Esophagus squamous epithelium (tissue), 5 donors: Measurements from ENCODE around the gene HAO2. TPM values are rescaled to one million over a fixed set of nuclear protein-coding genes. Genes with fewer than 3 reads are reported as not detected.

ENCODE experiments used
- DNase-seq: peaks from one replicate; lab custom pipeline; 2025; lab: John Stamatoyannopoulos, UW
- H3K27ac ChIP-seq, 4 donors: fragments of 200-600 bp; sonication (generic); one replicate each; pipeline ENCODE4 v1.5.1; 2016 to 2019; ENCODE audit warnings: mild to moderate bottlenecking in 1 of 4
- H3K27me3 ChIP-seq, 4 donors: fragments of 200-600 bp; sonication (generic); 1 replicate in 3 of 4; 2 replicates in 1 of 4; pipeline versions ENCODE4 v1.5.1 to v1.6.0; 2017 to 2021; ENCODE audit warnings: antibody characterized with exemption in 1 of 4
- H3K36me3 ChIP-seq, 3 donors: fragments of 200-600 bp; sonication (generic); one replicate each; pipeline ENCODE4 v1.5.1; 2016 to 2019
- H3K4me1 ChIP-seq, 3 donors: fragments of 200-600 bp; sonication (generic); one replicate each; pipeline ENCODE4 v1.5.1; 2017 to 2019
- H3K4me3 ChIP-seq, 4 donors: fragments of 200-600 bp; sonication (generic); 1 replicate in 3 of 4; 2 replicates in 1 of 4; pipeline ENCODE4 v1.5.1; 2016 to 2019; ENCODE audit warnings: mild to moderate bottlenecking in 2 of 4, moderate library complexity in 1 of 4
- H3K9me3 ChIP-seq, 3 donors: fragments of 200-600 bp; sonication (generic); one replicate each; pipeline ENCODE4 v1.5.1; 2016 to 2019
- CTCF ChIP-seq, 6 experiments: fragments of 450-650 bp in 4 of 6; fragments of 200-600 bp in 2 of 6; sonication (generic) in 2 of 6; IDR thresholded peaks; one replicate each; pipeline ENCODE4 v1.5.1; 2016 to 2019; ENCODE audit warnings: antibody characterized with exemption in 6 of 6, mild to moderate bottlenecking in 4 of 6, moderate library complexity in 4 of 6
- POLR2A ChIP-seq, 4 donors: fragments of 450-650 bp; IDR thresholded peaks; one replicate each; pipeline ENCODE4 v1.6.1; 2017; ENCODE audit warnings: antibody characterized with exemption in 4 of 4, mild to moderate bottlenecking in 4 of 4, moderate library complexity in 3 of 4
- WGBS, 2 donors: methylation state at CpG; one replicate each; pipeline ENCODE4 v1.1.5; 2018; 5-methylcytosine and 5-hydroxymethylcytosine counted together
- intact Hi-C: fragments of 100-400 bp; cut with DNase I; formaldehyde crosslinking; loops from one replicate; pipeline ENCODE4 v1.15.0; 2022
- total RNA-seq, 4 donors: library from RNA; depleted of rRNA; stranded (reverse); fragments of >200 nt; gene quantifications; one replicate each; pipeline ENCODE4 v1.1.0, GENCODE V29; 2016
- donor health status: DM: yes; HTN: yes; CAD: no.

The HAO2 gene
- total RNA-seq, 4 donors from 2014 or later: not detected

GRCh38 chr1:119379117-119379516 is 10.5 kb downstream of the HAO2 start:
- Histone ChIP-seq H3K27ac (no peak overlapping the region), H3K9me3 (no peaks in the 10 kb centered on the region), H3K27me3 (no peaks in the 10 kb centered on the region), H3K36me3 (no peaks in the 10 kb centered on the region), H3K4me1 (no peaks in the 10 kb centered on the region), H3K4me3 (no peak overlapping the region)
- intact Hi-C loops: no loop called here
- DNase-seq: no peak
- TF ChIP-seq CTCF (IDR thresholded peaks at IDR 0.05): no peak
- WGBS, 2 donors: 82 to 100% methylated on average over 1 of the region's 1 CpG

GRCh38 chr1:119380304-119380703 is 11.7 kb downstream of the HAO2 start:
- DNase-seq: no peak

GRCh38 chr1:119380983-119381662 is 12.5 kb downstream of the HAO2 start:
- Histone ChIP-seq H3K36me3 (no peaks in the 10 kb centered on the region), H3K9me3 (no peaks in the 10 kb centered on the region), H3K4me1 (no peaks in the 10 kb centered on the region), H3K27ac (no peak overlapping the region), H3K27me3 (no peaks in the 10 kb centered on the region), H3K4me3 (no peak overlapping the region)
- WGBS, 2 donors: 85 to 89% methylated on average over 5 of the region's 5 CpGs
- TF ChIP-seq CTCF (IDR thresholded peaks at IDR 0.05) (no peak), POLR2A (IDR thresholded peaks at IDR 0.05) (no peak)
- intact Hi-C loops: no loop called here
- DNase-seq: no peak

More at GRCh38 chr1:119380304-119380703, 11.7 kb downstream of the HAO2 start:
- Histone ChIP-seq H3K4me3 (no peak overlapping the region), H3K4me1 (no peaks in the 10 kb centered on the region), H3K36me3 (no peaks in the 10 kb centered on the region), H3K9me3 (no peaks in the 10 kb centered on the region), H3K27ac (no peak overlapping the region), H3K27me3 (no peaks in the 10 kb centered on the region)
- no peak for TF ChIP-seq CTCF (IDR thresholded peaks at IDR 0.05)
- TF ChIP-seq POLR2A (IDR thresholded peaks at IDR 0.05): no peak
- intact Hi-C loops: no loop called here
- WGBS, 2 donors: 75 to 81% methylated on average over 2 of the region's 2 CpGs

- no peaks in the 10 kb centered on the region for H3K4me1 ChIP-seq
- no peak overlapping the region for H3K27ac ChIP-seq
- DNase-seq: no peak
- H3K4me3 ChIP-seq: no peak overlapping the region
- intact Hi-C loops: no loop called here
- H3K9me3 ChIP-seq: no peaks in the 10 kb centered on the region
- TF ChIP-seq POLR2A (IDR thresholded peaks at IDR 0.05): no peak
- 67 to 92% methylated on average over 1 to 4 of the region's 4 CpGs for WGBS, 2 donors
- H3K27me3 ChIP-seq: no peaks in the 10 kb centered on the region
- no peaks in the 10 kb centered on the region for H3K36me3 ChIP-seq
Observed at GRCh38 chr1:119384591-119384990, 16.0 kb downstream of the HAO2 start.

GRCh38 chr1:119385650-119386049 is 17.1 kb downstream of the HAO2 start:
- Histone ChIP-seq H3K9me3 (no peaks in the 10 kb centered on the region), H3K4me3 (no peak overlapping the region), H3K36me3 (no peaks in the 10 kb centered on the region), H3K27ac (no peak overlapping the region), H3K27me3 (no peaks in the 10 kb centered on the region), H3K4me1 (no peaks in the 10 kb centered on the region)
- DNase-seq: no peak
- intact Hi-C loops: no loop called here
- TF ChIP-seq CTCF (IDR thresholded peaks at IDR 0.05): no peak
- no peak for TF ChIP-seq POLR2A (IDR thresholded peaks at IDR 0.05)
- 73 to 92% methylated on average over 1 of the region's 1 CpG for WGBS, 2 donors
